Amniotic epithelial cell (primary cell): ENCODE results near the gene CDH13.

ENCODE experiments used
- DNase-seq: peaks from one replicate; pipeline ENCODE4 v3.0.0-alpha.2; 2010; ENCODE audit warnings: low read depth

Gene CDH13

DNA sequence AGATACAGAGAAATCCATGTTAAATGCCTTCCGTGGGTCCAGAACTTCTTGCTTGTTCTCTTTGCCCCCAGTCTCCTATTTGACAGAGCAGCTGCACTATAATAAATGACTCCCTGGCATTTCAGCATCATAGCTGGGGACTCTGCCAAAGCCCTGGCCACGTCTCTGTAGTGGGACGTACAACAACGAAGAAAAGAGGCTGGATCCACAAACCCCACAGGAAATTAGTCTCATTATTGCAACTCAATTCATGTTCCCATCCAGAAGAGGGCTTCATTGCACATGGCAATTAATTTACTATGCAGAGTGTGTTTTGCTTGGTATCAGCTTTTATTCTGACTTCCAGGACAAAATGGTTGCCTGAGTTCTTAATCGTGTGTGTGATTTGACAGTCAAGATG lies 121.3 kb downstream of the CDH13 start:
- no peak for DNase-seq

DNA sequence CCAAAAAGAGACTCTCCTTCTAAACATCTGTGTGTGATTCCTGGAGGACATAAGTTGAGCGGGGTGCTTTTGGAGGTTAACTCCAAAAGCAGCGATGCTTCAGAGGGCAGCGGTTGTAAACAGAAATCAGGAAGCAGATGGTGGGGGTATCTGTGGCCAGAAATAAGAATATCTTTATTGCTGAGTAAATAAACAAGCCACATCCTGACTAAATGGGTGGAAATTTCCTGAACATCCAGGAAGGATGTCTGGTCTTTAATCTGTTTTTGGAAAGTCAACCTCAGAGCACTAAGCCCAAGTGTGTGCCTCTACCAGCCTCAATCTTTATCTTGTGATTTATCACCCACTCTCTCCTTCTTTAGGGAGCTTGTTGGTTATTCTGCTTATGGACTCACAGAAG lies 123.3 kb downstream of the CDH13 start:
- no peak for DNase-seq

DNA sequence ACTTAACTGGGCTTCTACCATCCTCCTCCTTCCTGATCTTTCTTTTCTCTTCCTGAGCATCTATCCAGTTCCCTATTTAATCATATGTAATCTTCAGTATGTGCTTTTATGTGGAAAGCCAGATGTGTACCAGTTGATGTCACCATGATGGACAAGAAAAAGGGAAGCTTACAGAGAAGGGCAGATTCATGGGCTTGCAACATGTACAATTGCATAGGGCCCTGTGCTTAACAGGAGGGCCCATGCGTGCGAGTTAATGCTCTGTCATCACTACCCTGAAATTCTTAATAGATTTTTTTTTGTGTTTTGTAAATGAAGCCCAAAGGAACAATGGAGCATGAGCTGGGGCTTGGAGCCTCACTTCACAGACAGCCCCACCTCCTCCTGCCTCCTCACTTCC lies 124.3 kb downstream of the CDH13 start:
- DNase-seq, result no peak

DNA sequence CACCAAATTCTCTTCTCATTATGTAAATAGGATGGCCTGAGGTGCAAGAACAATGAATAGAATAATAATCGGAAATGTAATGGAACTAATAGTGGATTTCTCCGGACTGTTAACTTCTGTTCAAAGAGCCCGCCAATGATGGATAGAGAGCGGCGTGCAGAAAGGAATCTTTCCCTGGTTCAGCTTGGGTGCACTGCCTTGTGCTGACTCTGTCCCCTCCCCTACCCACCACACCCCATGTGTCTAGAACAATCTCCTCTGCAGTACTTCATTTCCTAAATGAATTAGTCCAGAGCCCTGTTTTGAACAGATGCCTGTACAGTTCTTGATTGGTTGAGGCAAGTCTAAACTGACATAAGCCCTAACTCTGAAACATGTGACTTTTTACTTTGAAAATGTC lies 125.4 kb downstream of the CDH13 start:
- no peak for DNase-seq

DNA sequence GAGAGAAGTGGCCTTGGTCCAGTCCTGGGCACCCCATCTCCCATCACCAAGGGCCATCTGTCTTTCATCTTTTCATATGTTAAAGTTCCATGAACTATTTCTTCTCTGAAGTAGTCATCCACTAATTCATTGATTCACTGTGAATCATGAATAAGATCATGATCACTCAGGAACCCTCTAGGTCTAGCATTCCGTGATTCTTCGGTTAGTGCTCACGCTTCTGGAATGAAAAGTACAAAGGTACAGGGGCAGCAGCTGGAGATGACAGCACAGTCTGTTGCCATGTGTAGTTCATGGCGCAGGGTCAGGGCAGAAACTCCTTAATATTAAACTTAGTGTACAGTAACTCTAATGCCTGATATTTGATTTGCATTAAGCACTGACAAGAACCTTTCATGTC lies 127.1 kb downstream of the CDH13 start:
- no peak for DNase-seq

DNA sequence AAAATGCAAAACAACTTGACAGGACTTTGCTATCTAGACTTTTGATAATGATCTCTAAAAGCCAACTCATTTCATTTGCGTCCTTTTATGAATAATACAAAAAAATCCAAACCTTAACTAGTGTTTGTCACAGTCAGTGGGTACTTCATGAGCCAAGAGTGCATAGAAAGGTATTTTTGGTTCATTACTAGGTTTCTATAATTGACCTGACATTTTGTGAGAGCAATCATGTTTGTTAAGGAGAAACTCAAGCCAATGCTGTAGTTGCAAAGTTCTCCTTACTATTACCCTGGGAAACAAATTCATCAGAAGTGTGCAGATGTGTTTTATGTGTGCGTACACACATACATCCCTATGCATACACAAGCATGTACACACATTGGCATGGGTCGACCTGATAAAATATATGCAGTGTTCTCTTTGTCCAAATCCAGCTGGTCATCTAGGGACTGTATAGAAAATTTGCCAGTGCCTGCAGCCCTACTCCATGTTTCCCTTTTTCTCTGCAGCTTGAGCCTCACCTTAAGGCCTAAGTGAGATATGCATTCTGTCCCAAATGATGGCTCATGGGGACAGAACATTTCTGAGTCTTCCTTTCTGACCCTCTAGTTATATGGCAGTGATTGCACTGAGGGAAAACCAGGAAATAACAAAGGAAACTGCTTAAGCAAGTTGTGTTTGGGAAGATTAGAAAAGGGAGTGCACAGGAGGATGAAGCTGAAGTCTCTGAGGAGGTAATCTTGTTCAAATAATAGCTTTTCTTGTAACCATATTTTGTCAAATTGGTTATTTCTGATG lies 128.1 kb downstream of the CDH13 start:
- no peak for DNase-seq

DNA sequence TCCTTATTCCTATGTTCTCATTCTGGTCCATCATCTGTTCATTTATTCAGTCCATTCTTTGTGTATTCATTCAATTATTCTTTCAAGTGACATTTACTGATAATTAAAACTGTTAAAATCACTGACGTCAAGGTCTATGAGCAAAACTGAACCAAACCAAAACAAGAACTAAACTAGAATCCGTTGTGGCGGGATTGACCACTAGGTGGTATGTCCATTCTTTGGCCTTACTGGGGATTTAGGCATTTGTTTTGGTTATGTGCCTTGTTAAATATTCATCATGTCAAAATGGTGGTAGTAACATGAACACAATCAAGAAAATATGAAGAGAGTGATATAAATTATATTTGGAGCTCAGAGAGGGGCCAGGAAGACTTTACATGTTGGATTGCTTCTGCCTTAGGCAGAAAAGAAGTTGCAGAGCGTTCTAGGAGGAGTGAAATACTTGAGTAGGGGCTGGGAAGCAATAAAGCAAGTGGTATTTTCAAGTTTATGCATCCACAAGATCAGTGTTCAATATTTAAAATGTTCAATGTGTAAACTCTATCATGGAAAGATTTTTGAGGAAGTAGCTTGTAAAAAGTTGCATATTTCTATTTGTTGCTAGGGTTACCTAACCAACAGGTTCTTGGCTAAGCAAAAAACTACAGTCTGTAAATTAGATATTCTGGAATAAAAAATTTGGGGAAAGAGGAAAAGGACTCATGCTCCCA lies 129.0 kb downstream of the CDH13 start:
- peak; percentile 3 for DNase-seq

DNA sequence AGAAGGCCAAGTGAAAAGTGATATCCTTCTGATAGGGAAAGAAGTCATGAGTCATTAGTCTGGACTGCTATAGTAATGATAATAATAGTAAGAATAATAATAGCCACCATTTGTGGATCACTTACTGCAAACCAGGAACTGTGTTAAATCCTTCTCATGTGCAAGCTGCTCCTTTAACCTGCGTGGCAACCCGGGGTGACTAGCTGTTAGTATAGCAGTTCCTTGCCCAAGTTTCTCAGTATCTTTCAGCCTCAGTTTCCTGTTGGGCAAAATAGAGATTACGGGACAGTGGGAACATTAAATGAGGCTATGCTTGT lies 129.5 kb downstream of the CDH13 start:
- DNase-seq, result no peak

DNA sequence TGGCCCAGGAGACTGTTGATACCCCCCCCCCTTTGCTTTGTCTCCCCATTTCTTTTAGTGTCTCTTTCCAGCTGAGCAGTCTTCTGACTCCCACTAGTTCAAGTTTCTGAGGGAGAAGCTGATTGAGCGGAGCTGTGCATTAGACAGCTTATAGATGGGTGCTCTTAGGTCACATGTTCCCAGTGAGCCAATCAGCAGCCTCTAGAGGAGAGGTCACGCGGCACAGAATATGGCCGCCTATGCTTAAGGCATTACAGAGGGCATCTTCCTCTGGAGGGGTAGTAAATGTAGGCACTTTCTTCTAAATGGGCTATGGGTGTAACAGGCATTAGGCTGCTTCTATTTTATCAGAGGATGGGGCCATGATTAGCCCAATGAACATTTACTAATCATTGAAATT lies 131.6 kb downstream of the CDH13 start:
- DNase-seq, result no peak

DNA sequence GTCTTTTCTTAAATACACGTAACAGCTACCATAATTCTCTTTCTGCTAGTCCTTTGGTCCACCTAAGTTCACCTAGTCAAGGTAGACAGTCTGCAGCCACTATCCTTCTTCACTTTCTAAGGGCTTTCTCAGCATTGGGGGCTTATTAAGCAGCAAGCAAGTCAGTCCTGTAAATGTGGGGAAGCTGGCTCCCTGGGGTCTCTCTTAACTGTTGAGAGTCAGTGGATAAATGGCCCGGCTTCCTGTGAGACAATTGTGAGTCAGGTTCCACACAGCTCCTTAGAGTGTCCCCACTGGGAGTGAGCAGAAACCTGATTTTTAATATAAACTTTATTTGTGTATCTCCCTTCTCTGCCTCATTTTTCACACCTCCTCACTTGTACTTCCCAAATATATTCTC lies 132.1 kb downstream of the CDH13 start:
- no peak for DNase-seq

DNA sequence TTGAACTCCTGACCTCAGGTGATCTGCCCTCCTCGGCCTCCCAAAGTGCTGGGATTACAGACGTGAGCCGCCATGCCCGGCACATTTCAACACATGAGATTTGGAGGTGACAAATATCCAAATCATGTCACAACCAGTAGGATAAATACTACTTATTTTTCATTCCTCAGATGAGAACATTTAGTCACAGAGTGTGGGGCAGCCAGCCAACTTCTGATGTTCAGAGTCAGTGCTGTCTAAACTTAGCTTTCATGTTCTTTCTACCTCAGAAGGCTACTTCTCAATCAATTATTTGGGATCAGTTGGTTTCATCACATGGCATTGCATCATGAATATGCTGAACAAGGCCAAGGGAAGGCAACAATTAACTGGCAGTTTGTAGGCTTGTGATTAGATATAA lies 134.5 kb downstream of the CDH13 start:
- peak; percentile 69 for DNase-seq

DNA sequence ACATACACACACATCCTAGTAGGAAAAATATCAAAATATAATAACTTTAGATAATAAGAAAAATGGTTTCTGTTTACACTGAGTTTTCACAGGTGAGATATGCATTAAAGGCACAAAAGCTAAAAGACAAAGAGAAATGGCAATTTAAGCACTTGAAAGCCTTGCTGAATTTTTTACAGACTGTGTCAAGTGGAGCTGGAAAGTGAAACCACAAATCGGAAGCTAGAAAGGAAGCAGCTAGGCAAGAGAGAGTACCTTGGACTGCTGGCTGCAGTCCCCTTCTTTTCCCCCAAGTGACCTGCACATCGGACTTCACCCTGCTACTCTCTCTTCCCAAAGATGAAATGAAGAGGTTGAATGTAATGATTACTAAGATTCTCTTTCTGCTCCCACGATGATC lies 135.1 kb downstream of the CDH13 start:
- peak; percentile 6 for DNase-seq

DNA sequence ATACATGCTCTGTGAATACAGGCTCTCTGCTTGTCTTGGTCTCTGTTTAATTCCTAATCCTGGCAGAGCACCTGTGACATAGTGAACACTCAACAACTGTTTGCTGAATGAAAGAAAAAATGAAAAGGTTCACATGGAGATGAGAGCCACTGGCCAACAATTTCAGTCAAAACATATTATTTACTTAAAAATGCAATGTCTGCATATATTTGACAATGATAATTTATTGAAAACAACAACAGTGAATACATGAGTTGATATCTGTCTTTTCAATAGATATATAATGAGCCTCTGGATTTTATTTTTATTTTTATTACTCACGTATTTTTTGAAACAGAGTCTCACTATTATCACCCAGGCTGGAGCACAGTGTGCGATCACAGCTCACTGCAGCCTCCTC lies 136.6 kb downstream of the CDH13 start:
- DNase-seq, result no peak

DNA sequence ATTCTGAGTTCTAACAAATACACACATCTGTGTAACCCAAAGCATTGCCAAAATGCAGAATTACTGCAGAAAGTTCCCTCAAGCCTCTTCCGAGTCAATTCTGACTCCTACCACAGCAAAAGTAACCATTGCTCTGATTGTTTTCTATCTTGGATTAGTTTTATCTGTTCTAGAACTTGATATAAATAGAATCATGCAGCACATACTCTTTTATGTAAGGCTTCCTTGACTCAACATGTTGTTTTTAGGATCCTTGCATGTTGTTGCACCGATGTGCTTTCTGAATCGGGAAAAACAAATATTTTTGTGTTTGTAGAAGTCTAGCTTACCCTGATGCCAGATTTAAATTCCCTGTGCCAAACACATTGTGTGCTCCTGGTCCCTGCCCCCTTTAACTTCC lies 140.4 kb downstream of the CDH13 start:
- DNase-seq, result no peak

DNA sequence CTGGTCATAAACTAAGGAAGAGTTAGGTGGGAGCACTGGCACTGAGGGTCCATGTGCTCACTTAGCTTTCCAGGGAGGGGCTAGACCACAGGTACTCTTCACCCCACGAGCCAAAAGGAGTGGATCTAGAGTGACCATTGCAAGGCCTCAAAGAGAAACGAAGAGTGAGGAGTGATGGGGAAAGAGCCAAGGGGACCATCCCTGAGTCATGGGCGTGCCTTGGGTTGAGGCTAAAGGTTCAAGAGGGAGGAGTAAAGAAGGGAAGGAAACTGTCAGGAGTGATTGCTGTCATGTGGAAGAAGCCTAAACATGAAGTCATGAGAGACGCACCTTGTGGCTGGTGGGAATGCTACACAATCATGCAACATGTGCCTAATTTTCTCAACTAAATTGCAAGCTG lies 141.0 kb downstream of the CDH13 start:
- DNase-seq, result no peak

DNA sequence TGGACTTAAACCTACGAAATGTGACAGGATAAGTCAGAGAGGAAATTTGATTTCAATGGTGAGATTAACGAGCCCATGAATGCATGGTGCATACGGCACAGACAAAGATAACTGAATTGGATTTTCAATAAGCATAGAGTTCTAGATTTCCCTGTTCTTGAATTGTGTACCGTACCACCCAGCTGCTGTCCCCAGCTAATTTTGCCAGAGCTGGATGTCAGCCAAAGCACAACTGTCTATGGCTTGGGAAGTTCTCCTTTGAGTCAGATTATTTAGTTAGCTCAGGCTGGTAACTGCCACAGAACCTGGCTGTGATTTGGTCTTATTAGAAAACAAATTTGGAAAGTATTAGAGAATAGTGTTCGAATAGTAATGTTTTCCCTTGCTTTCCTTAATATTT lies 143.1 kb downstream of the CDH13 start:
- no peak for DNase-seq

DNA sequence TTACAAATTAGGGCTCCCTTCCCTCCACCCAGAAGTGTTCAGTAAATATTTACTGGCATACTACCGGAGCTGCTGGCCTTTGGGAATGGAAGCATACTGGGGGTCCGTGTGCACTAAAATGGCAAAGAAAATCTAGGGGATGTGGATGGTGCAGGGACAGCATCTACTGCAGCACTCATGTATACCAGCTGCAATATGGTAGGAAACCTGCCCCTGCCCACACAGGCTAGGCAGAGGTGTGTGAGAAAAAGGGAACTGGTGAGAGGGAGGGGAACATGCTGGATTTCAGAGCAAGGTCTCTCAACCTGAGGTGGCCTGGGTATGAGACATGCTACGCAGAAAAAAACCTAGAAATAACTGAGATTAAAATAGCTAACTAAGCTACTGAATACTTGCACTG lies 145.4 kb downstream of the CDH13 start:
- no peak for DNase-seq

DNA sequence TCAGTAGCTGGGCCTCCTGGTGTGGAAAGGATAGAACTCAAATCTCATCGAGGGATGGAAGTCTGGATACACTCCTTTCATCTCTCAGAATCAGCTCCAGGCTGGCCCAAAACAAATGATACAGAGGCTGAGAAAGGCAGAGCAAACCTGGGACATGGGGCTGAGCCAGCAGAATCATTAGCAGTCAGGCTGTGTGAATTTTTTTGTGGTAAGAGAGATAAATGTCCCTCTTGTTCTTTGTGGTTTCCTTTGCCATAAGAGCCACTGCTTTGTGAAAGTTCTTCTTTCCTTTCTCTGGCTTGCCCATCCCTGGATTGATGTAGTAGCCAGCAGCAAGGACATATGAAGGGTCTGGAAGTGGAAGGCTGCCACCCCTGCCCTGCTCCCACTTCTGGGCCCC lies 146.2 kb downstream of the CDH13 start:
- peak; percentile 13 for DNase-seq

DNA sequence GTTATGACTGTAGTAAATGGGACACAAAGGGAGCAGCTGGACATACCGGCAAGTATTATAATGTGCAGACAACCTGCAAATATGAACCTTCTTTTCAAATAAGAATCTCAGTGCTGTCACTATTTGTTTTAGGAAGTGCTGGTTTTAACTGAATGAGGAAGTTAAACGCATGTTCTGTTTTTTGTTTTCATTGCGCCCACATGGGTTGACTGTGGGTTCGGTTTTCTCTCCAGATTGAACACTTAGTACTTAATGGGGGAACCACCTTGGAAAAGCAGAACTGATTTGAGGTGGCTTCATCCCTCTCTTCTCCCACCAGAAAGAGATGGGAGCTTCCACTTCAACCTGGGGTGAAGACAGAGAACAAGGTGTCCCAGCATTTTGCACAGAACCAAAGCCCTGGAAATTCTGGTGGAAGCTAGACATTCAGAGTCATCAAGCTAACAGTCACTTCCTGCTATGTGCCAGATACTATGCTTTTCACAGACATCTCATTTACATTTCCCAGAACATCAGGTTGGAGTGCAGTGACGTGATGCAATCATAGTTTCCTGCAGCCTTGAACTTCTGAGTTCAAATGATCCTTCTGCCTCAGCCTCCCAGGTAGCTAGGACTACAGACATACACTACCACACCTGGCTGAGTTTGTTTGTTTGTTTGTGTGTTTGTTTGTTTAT lies 149.8 kb downstream of the CDH13 start:
- DNase-seq, result no peak

DNA sequence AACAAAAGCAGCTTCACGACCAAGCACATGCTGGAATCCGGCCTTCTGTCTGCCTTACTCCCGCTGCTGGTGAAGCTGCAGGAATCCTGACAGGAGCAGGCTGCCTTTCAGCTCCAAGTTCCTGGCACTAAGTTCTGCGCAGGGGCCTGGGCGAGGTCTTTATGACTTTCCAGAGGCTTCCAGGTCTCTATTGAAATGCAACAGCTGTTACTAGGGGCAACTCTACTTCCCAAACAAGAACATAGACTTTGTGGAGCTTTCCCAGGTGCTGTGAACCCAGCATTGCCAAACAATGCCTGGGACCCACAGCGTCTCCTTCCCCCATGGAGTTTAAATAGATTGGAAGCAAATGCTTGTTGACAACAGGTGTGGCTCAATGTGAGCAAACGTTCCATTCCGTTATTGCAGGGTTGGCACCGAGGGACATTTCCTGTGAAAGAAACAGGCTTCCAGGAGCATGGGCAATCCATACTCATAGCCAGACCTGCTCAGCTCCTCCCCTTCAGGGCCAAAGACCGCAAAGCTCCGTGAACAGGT lies 156.0 kb downstream of the CDH13 start:
- no peak for DNase-seq

DNA sequence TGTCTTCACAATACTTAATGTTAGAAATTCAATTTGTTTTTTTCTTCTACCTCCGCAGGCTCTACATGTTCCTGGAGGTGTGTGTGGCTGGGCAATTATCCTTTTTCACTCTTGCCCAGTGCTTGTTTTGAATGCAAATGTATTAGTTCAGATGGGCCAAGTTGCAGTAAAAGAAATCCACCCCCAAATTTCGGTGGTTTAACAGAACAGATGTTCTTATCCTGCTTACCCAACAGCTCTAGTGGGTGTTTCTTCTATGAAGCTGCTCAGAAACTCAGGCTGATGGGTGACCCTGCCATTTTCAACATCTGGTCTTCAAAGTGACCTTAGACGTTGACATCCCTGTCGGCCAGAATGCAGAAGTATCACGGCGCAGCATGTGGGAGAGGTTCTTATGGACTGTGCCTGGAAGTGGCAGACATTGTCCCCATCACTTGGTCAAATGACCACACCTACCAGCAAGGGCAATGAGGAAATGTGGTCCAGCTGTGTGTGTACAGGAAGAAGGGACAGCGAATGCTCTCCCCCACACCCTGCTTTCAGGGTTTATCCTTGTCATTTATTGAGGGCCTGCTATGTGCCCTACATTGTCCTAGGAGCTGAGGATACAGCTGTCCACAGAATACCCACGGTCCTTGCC lies 157.3 kb downstream of the CDH13 start:
- no peak for DNase-seq

DNA sequence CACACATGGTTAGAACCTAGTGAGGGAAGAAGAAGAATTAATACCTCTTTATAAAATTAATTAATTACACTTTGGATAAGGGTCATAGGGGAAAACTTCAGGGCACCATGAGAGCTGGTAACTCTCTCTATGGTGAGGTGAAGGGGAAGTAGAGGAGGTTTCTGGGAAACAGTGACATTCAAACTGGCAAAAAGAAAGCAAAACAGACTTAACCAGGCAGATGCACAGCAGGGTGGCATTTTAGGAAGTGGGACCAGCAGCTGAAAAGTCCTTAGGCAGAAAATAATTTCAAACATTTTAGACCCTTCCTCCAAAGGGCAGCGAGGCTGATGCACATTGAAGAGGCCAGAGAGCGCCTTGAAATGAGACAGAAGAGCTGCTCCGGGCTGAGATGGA lies 157.8 kb downstream of the CDH13 start:
- no peak for DNase-seq

DNA sequence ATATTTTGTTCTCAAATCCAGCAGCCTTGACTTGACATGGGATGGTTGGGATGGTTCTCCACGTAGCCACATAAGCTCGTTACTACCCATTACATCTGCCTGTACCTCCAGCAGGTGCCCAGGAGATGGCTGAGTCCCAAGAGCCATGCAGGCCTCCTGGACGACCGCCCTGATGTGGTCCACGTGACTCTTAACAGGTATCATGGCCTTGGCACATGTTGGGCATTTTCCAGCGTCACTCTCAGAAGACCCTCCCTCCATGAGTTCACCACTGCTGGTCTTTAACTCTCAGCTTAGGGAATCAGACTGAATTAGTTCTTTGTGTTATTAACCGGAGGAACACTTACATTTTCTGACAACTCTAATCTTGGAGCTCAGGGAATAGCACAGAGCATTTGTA lies 161.5 kb downstream of the CDH13 start:
- DNase-seq, result no peak
